Measurements from ENCODE around the gene ZNF92.
"Not testable (repeated sequence)": the region's sequence is repeated elsewhere in the genome, so short reads cannot be mapped to it uniquely, and the experiment has no call there.

Gene ZNF92

GRCh38 chr7:65429642-65430343 lies 56.1 kb downstream of the ZNF92 start:
- DNase-seq, result no peak

DNA sequence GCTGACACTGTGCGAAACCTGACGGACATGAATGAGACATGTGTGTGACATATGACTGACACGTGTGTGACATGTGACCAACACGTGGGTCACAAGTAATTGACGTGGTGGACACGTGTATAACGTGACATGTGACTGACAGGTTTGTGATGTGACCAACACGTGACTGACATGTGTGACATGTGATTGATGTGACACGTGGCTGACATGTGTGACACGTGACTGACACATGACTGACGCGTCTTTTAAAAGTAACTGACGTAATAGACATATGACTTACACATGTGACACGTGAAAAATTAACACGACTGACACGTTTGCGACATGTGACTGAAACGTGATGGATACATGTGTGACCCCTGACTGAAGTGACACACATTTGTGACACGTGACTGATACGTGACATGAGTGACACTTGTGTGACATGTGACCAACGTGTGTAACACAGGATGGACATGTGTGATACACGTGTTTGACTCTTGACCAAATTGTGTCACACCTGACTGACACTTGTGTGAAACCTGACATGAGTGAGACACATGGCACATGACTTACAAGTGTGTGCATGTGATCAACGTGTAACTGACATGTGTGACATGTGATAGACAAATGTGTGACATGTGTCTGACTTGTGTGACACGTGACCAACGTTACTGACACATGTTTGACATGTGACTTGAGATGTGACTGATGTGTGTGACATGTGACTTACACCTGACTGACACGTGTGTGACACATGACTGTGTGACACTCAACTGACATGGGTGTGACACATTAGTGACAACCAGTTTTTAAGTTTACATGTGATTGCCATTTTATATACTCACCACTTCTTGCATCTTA lies 56.9 kb downstream of the ZNF92 start:
- DNase-seq, result no peak

GRCh38 chr7:65434307-65434706 lies 60.7 kb downstream of the ZNF92 start:
- no peak for DNase-seq

GRCh38 chr7:65436163-65436562 lies 62.5 kb downstream of the ZNF92 start:
- no peak for DNase-seq

DNA sequence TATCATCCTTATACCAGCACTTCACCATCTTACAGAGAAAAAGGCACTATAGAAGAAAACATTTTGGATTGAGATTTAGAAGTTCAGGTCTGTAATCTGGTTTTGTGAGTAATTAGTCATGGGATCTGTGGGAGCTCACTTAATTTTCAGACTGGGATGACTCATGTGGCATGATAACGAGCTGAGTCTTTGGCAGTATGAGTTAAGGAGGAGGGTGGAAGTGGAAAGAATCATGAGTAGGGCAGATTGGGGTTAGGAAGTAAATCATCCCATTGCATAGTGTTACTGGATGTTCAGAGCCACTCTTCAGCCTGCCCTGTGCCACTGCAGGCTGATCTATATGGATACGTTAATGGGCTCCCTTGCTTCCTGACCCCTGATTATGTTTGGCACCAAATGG lies 64.9 kb downstream of the ZNF92 start:
- DNase-seq, result peak in 1 of 2 experiments; percentile 3

DNA sequence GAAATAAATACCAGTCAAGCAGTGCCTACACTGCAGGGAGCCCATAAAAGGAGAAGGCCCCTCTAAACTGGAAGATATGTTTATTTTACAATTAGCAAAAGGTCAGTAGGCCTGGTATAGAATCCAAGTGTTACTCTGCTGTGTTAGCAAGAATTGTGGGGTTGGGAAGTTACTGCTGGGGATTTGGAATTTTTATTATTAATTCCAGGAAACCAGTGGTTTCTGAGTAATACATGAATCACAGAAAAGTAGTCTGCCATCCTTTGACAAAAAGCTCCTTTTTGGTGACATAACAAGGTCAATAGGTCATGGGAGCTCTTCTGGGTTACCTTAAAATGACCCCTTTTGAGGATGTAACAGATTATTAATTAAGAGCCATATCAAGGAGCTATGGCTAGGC lies 67.4 kb downstream of the ZNF92 start:
- DNase-seq, result no peak

DNA sequence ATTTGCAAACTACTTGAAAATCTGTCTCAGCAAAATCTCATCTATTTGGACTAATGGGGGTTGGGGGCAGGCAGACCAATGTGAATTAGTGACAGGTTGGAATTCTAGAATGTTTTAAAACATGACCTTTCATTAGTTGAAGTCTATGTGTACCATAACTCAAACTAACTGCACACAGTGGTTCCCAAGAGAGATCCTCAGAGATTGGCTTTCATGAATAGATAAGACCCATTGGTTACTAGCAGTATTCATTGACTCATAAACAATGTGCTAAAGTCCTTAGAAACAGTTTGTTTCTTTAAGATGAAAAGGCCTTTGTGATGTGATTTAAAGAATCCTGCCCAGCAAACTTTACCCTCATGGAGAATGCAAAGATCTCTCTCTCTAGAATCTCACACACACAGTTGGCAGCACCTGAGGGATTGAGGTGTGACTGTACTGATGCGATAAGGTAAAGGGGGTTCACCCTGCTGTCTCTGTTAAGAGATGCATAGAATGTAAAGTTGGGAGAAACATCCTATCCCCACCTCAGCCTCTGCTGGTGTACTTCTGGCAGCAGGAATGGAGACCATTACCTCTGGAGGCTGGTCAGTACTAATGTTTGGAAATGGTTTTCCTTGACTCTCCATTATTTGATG lies 70.7 kb downstream of the ZNF92 start:
- DNase-seq, result no peak

DNA sequence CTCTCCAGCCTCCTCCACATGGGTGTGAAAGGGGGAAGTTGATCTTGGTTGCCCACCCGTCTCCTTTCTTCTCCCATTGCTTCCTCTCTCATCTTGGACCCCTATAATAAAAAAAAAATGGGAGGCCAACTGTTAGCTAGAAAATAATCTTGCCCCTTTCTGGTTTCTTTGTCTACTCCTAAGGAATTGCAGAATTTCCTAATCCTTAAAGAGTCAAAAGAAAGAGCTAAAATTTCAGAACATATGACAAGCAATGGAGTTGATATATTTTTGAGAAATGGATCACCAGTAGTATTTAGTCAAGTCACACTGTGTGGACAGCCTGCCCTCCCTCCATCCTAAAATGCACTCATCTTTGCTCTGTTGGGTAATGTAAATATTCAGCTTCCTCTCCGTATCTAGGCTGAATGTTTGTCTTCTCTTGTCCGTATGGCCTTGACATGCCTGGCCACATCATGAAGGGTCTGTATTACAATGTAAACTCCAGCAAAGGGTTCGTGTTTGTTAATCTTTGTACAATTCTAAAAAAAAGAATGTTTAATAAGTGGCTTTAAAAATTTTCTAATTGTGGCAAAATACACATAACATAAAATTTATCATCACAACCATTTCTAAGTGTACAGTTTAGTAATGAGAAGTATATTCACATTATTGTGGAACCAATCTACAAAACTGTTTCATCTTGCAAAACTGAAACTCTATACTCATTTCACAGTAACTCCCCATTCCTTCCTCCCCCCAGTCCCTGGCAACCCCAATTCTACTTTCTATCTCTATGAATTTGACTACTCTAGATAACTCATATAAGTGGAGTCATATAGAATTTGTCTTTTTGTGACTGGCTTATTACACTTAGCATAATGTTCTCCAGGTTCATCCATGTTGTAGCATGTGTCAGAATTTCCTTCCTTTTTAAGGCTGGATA lies 71.5 kb downstream of the ZNF92 start:
- DNase-seq, result no peak

DNA sequence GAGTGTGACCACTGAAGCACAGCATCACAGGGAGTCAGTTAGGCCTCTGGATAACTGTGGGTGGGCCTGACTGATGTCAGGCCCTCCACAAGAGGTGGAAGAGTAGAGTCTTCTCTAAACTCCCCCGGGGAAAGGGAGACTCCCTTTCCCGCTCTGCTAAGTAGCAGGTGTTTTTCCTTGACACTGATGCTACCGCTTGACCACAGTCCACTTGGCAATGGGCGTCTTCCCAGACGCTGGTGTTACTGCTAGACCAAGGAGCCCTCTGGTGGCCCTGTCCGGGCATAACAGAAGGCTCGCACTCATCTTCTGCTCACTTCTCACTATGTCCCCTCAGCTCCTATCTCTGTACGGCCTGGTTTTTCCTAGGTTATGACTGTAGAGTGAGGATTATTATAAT lies 73.4 kb downstream of the ZNF92 start:
- not testable (repeated sequence) for DNase-seq

GRCh38 chr7:65448816-65449504 lies 75.3 kb downstream of the ZNF92 start:
- no peak for DNase-seq

- DNase-seq, result no peak
These were observed 75.8 kb downstream of the ZNF92 start for GRCh38 chr7:65449505-65449852.

All from NCI-H446 (cell line).